Dedifferentiated amniotic fluid mesenchymal stem cell (primary cell): ENCODE data around the gene AMOTL2.

ENCODE experiments used
- DNase-seq: peaks from one replicate; pipeline ENCODE4 v3.0.0-alpha.2; 2016; ENCODE audit errors: extremely low spot score

Gene AMOTL2

DNA sequence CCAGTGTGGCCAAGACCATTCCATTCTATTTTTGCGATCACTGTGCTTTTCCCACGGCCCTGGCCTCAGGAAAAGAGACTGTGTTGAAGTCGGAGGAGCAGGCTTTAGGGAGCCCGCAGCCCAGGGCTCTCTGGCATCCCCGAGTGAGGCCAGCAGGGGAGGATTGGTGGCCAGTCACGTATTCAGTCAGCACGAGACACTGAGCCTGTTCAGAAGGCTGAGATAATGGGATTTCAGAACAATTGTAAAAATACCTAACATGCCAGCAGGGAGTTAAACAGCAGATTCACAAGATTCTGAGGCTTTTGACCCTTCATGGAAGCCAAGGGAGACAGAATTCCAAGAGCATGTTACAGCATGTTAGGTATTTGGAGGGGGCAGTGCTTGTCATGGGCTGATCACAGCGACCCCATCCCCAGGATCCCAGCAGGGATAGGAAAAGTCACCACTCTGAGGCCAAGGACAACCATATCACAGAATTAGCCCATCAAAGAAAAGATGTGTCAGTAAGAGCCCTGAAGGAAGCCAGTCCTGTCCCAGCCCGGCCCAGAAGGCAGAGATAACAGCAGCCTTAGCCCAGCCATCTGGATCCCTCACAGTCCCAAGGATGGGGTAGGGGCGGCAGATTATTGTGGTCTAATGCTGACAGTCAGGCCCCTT, 40.6 kb downstream of the AMOTL2 start:
- peak; percentile 86 for DNase-seq

DNA sequence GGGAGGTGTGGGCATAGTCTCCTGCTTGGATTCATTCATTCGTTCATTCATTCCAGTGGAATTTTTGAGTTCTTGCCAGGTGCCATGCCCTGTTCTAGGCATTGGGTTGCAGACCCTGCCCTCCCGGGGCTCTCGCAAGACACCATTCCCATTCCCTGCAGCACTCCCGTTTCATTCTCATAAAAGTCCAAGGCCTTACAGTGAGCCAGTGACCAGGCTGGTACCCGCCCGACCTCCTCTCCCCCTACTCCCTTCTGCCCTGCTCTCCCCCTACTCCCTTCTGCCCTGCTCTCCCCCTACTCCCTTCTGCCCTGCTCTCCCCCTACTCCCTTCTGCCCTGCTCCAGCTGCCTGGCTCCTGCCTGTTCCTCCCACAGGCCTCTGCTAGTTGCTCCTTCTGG, 41.9 kb downstream of the AMOTL2 start:
- no peak for DNase-seq

DNA sequence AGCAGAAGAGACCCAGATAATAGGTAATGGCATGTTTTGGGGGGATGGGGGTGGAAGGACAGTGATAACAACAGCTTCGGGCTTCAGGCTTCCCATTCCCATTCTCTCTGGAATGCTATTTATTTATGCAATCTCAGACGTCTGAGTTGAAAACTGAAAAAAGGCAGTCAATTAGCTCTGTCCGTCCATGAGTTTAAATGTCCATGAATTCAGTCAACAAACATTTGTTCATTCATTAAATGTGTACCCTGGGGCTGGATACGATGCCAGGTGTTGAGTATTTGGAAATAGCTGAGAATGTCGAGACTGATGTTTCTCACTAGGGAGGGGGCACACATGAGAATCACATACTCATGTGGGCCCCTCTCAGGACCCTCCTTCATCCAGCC, 42.4 kb downstream of the AMOTL2 start:
- no peak for DNase-seq

DNA sequence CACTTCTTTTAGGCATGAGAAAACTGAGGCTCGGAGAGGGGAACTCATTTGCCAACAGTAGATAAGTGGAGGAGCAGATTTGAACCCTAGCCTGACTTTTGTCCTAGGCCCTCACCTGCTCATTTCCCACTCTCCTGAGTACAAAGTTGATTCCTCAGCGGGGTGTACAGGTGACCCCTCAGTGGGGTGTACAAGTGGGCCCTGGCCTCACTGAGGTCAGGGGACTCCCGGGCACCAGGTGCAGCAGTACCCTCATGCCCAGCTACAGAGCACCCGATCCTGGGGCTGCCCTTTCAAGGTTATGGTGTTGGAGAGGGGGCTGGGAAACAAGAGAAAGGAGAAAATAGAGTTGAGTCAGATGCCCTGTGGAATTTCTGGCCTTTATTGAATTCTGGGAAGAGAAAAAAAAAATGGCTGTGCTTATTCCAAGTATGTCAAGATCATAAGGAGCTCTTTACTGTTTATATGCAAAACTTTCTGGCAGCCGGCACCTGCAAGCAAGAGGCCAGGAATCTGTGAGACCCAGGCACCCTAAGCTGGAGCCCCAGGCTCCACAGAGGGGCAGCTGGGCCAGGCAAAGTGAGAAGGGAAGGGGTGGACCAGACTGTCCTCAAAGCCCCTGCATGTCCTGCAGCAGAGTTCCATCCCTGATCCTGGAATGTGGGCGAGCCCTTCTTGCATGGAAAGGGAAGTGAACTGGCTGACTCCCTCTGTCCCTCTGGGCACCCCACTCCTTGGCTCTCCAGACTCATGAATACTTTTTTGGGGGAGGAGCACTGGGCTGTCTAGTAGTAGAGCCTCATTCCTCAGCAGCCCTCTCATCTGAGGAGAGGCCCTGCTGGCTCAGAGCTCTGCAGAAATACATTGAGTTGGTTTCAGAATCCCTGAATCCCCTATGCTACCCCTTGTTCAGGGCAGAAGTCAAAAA, 43.1 kb downstream of the AMOTL2 start:
- DNase-seq, result peak; percentile 74

DNA sequence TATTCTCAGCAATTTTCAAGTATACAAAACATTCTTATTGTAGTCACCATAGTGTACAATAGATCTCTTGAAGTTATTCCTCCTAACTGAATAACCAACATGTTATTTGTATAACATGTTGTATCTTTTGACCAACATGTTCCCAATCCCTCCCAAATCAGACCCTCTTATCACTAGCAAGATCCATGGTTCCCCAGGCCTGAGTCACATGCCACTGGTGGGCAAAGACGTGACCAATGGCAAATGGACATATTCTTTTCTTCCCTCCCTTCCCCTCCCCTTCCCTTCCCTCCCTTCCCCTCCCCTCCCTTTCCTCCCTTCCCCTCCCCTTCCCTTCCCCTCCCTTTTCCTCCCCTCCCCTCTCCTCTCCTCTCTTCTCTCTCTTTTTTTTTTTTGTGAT, 45.4 kb downstream of the AMOTL2 start:
- no peak for DNase-seq

DNA sequence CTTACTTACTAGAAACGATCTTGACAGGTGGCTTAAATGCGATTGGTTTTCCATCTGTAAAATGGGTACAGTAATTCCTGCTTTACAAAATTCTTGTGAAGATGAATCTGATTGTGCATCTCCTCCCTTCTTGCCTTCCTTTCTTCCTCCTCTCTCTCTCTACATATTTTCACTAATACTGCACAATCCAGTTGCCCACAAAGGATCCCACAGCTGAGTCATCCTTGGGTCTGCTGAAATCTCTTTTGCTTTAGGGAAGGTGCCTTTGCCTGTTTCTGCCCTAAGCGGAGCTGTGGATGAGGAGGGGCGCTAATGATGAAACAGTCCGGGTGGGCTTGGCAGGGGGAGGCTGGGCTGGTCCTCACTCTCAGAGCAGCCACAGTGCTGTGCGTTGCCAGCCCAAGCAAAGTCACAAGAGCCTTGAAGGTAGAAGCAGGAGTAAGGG, 46.1 kb downstream of the AMOTL2 start:
- DNase-seq, result peak; percentile 89

DNA sequence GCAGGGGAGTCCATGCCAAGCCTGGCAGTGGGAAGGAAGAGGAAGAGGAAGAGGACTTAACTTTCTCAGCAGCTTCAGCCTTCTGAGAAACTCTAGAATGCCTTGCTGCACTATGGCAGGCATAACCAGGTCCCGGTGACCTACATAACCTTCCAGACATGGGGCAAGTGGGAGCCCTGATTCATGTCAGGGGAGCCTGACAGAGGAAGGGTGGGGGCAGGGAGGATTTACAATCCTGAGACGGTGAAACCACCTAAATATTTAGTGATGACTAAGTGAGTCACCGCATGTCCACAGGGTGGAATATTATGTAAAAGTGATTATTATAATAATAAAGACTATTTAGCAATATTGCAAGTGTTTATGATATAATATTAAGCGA, 46.7 kb downstream of the AMOTL2 start:
- DNase-seq, result no peak

DNA sequence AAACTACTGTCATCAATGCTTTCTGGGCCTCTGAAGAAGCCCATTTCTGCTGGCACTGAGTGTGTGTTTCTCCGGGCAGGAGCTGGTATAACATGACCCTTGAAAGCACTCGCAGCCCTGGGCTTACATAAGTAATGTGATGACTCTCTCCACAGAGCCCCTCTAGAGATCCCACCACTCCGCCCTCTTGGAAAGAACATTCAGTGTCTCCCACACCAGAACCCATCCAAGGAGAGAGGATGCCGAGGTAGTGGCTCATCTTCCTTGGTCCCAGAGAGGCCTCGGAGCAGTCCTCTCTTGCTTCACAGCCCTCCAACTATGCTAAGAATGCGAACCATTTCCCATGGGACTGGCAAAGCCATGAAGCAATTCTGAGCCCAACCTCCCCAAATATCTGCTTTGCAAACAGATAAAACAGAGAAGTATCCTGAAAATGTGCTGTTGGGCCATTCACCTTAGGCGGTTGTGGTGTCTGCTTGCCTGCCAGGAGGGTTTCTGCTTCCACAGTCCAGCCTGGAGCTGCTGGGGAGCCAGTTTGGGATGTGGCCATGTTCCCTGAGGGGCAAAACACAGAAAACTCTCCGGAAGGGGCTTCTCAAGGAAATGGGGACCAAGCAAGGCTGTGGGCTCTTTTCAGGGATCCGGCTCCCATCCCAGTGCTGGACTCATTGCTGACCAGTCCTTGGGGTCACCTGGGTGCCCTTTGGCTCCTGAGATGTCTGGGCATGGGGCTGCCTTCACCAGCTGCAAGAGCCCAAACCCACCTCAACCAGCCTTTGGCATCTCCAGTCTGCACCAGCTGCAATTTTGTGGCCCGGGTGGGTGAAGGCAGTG, 47.3 kb downstream of the AMOTL2 start:
- DNase-seq, result peak; percentile 96

DNA sequence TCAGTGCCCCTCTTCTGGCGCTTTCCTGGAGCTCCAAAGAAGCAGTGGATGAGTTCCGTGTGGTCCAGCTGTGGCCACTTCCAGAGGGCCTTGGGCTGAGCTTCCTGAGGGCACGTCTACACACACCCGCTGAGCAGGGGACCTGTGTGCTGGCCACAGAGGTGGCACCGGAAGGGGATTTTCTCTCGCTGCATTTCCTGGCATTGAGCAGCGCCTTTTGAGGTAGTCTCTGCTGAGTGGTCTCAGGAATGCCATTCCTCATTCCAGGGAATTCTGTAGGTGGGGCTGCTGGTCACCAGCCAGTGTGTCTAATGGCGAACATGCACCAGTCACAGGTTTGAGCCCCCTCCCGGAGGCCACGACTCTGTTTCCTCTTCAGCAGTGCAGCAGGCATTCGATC, 48.1 kb downstream of the AMOTL2 start:
- DNase-seq, result no peak

DNA sequence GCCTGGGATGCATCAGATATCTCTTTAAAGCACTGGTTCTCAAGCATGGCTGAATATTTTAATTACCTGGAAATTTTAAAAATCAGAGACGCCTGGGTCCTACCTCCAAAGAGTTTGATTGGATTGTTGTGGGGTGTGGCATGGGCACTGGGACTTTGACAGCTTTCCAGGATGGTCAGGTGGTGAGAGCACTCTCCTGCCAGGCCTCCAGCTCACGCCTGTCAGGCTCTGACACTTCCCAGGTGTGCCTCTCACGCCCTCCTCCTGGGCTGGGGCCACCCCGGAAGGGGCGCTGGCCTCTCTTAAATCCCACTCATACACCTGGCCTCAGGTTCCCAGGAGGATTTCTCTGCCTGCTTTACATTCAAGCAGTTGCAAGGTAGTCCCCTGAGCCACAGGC, 48.5 kb downstream of the AMOTL2 start:
- no peak for DNase-seq

DNA sequence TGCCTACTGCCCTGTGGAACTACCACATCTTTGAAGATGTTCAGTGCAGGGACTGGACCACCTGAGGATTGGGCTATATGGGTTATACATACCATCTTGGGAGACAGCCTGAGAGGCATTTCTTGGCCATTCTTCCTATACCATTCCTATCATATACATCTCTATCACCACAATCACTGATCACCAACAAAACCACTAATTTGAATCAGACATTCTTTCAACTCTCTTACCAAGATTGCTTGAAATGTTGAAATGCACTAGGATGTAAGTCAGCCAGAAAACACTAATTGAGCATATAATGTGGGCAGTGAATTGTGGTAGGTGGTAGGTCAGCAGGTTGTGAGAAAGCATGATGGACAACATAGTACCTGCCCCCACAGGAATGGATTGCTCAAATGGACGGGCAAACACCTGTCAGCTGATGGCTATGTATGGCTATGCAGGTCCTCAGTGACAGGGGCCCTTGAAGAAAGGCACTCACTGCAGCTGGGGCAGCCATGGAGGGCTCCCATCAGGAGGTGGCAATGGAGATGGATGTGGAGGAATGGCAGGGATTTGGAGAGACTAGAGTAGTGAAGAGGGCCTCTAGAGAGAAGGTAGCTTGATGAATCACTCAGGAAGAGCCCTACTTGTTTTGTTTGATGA, 49.1 kb downstream of the AMOTL2 start:
- DNase-seq, result no peak

DNA sequence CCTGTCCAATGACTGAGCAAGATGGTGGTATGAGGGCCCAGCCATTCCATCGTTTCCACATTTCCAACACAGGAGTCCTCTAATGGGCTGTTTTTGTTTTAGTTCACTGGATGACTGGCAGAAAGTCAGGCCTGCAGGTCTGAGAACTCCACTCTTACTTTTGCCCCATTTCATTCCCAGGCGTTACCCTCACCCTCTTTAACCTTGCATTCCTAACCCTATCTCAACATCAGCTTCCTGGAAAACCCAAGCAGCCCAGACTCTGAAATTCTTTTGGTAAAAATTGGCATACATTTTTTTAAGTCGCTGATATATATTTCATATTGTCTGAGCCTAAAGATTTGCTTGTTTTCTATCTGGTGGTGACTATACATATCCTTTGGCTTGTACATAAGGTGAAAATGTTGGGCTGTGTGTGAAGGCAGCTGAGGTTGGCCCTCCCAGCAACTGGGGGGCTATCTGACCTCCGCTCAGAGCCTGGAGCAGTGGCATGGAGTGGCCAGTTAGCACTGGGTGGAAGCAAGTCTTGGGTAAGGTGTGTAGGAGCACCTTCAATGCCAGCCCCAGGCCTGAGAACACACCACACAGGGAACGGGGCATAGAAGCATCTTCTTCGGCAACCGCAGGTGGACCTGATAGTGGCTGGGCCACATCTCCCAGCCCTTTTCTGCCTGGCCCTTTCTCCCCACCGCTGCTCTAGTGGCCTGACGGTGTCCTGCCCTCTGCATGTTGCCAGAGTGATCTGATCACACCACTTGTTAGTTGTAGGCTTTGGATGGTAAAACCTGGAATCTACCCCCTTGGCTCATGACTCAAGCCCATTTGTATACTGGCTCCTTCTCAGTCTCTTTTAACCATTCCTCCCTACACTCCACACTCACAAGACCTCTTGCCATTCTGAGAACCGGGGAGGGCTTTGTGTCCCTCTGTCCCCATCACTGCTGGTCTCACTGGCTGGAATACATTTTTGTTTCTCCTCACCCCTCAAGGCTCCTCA, 50.0 kb downstream of the AMOTL2 start:
- DNase-seq, result no peak

DNA sequence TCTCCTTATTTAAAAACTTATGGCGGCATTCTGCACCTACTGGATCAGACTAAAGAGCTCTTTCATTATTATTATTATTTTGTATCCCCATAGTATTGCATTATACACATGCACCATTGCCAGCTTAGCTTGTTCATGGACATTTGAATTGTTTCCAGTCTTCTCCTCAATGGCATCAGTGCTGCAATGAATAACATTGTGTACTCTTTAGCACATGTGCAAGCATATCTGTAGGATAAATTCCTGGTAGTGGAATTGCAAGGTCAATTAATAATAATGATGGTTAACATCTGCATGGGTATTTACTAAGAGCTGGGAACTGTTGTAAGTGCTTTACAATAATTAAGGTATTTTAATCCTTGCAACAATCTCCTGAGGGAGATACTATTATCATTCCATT, 52.0 kb downstream of the AMOTL2 start:
- DNase-seq, result no peak

DNA sequence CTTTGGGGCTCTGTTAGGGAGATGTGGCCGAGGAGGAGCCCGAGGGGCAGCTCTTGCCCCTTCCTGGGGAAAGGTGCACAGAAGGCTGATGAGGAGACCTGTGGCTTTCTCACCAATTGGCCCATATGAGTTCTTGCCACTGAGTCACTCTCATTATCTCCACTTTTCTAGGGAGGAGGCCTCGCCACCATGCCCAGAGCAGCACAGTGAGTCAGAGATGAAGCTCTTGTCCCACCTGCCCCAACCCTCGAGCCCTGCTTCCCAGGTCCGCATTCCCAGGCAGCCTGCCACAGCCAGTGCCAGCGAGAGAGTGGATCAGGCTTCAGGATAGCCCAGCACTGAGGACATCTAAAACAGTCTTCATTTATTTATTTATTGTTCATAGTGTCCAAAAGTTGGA, 53.5 kb downstream of the AMOTL2 start:
- no peak for DNase-seq

DNA sequence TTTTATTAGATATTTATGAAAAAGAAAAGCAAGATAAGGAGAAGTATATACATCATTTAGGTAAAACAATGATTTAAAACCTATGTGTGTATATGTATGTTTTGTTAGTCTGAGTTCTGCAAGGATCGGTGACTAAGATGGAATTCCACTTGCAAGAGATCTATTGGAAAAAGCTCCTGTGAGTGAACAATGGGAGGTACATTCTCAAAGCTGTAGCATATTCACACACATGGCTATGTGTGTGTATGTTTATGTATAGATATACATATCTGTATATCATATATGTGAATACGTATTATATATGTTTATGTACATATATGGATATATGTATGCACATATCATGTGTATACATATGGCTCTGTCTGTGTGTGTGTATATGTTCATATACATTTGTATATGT, 54.3 kb downstream of the AMOTL2 start:
- no peak for DNase-seq

DNA sequence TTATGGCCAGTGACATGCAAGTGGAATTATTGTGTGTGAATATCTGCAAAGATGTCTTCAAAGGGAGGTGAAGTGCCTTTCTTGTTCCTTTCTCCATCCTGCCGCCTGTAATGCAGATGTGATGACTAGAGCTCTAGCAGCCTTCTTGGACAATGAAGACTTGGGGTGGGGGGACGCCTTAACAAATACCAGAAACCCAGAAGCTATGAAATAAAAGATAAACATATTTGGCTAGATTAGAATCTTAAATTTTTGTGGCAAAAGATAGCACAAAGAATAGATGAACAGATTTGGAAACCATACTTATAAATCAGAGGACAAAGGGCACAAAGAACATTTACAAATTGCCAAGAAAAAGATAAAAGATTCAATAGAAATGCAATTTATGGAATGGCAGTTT, 56.1 kb downstream of the AMOTL2 start:
- DNase-seq, result no peak

DNA sequence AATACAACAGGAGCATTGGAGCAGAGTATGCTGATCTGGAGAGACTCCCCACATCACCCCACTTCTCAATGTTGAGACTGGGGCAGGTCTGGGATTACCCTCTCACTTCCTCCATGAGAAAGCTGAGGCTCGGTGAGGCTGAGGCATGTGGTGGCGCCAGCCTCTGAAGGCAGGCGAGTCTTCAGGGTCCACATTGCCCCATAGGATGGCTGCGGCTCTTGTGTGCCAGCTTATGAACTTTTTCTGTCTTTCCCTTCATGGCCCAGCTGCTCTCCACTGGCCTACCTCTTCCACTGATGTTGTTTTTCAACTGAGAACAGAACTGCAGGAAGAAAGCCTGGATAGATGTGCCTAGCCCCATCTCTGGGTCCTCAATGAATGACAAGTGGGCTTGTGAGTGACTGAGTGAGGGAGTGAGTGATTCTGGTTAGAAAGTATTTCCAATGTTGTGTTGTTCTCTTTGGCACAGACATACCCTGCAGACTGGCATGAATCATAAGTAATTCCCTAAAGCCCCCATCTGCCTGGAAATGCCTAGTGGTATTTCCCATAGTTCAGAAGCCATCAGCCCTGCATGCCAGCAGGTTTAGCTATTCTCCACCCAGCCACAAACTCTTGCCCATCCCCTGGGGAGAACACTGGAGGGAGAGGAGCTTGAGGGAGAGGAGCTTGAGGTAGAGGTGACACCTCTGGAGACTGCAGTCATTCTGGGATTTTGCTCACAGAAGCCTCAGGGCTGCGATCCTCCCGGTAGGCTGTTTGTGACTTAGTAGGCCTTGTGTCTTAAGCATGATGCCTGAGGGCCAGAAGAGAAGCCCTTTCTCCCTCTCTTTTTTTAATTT, 56.9 kb downstream of the AMOTL2 start:
- peak; percentile 51 for DNase-seq

DNA sequence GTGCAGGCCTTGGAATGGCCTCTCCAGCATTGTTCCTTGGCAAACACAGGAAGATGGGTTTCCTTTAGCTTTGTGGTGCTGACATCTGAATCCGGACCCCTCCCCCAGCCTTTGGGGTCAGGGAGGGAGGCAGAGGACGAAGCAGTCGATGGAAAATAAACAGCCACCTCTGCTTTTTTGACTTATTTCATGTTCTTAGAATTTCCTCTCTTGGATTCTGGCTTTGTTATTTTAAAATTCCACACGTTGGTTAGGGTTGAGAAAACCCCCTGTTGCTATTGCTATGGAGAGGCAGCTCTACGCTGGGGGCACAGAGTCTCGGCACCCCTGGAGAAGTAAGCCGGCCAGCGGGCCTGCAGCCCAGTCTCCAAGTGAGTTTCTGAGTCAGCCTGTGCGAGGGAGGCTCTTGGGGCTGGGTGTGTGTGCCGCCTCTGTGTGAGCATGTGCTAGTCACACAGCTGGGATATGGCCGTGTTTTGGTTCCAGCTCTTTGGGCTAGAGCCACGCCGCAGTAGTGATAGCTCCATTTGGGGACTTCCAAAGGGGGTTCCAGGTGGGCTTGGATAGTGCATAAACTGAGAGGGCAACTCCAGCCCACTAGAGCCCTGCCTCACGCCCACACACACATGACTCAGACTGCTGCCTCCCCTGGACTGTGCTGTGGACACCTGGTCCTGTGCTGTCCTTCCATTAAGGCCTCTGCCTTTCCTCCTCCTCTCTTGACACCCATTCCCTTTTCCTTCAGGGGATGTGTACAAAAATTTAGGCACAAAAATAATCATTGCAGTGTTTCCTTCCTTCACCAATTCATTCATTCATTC, 58.8 kb downstream of the AMOTL2 start:
- DNase-seq, result no peak
